ENCODE data around the gene GRPEL1.

Gene GRPEL1

GRCh38 chr4:7030856-7031255, 37.0 kb downstream of the GRPEL1 start:
- no peaks in the 10 kb centered on the region for H3K79me2 ChIP-seq (ENCODE audit: low read length)
- no peaks in the 10 kb centered on the region for H3K9me3 ChIP-seq (ENCODE audit: insufficient read depth, low read length)
- H3K4me2 ChIP-seq (ENCODE audit: low read length), result no peak overlapping the region
- TF ChIP-seq EZH2phosphoT487 (IDR thresholded peaks at IDR 0.05; ENCODE audit: low read depth) (no peak), CTCF (IDR thresholded peaks at IDR 0.05; ENCODE audit: low read depth, low read length) (no peak)
- no peaks in the 10 kb centered on the region for H4K20me1 ChIP-seq (ENCODE audit: insufficient read depth, low read length)
- H3K27me3 ChIP-seq (ENCODE audit: low read depth, low read length), result no peaks in the 10 kb centered on the region
- H3K36me3 ChIP-seq (replicated peaks; ENCODE audit: low read depth, low read length), result peaks cover 28% of the 10 kb centered on the region
- no peak overlapping the region for H2AFZ ChIP-seq (ENCODE audit: low read depth, low read length)
- H3K27ac ChIP-seq (ENCODE audit: low read length), result no peak overlapping the region
- no peaks in the 10 kb centered on the region for H3K4me1 ChIP-seq (ENCODE audit: low read length)
- H3K4me3 ChIP-seq (ENCODE audit: low read length), result no peak overlapping the region
- H3K9ac ChIP-seq (ENCODE audit: low read length), result no peak overlapping the region

- TF ChIP-seq CTCF (IDR thresholded peaks at IDR 0.05; ENCODE audit: low read depth, low read length), result no peak
- TF ChIP-seq EZH2phosphoT487 (IDR thresholded peaks at IDR 0.05; ENCODE audit: low read depth), result no peak
- H3K9me3 ChIP-seq (ENCODE audit: insufficient read depth, low read length), result no peaks in the 10 kb centered on the region
- no peaks in the 10 kb centered on the region for H3K79me2 ChIP-seq (ENCODE audit: low read length)
- no peak overlapping the region for H2AFZ ChIP-seq (ENCODE audit: low read depth, low read length)
- no peak overlapping the region for H3K27ac ChIP-seq (ENCODE audit: low read length)
- H3K36me3 ChIP-seq (replicated peaks; ENCODE audit: low read depth, low read length), result peaks cover 28% of the 10 kb centered on the region
- no peaks in the 10 kb centered on the region for H3K4me1 ChIP-seq (ENCODE audit: low read length)
- H3K27me3 ChIP-seq (ENCODE audit: low read depth, low read length), result no peaks in the 10 kb centered on the region
- no peaks in the 10 kb centered on the region for H4K20me1 ChIP-seq (ENCODE audit: insufficient read depth, low read length)
- no peak overlapping the region for H3K4me3 ChIP-seq (ENCODE audit: low read length)
- no peak overlapping the region for H3K4me2 ChIP-seq (ENCODE audit: low read length)
- no peak overlapping the region for H3K9ac ChIP-seq (ENCODE audit: low read length)
These were observed 37.9 kb downstream of the GRPEL1 start for GRCh38 chr4:7029921-7030320.

- Histone ChIP-seq H3K36me3 (replicated peaks; ENCODE audit: low read depth, low read length) (peaks cover 28% of the 10 kb centered on the region), H3K4me1 (ENCODE audit: low read length) (no peaks in the 10 kb centered on the region), H3K27ac (ENCODE audit: low read length) (no peak overlapping the region), H2AFZ (ENCODE audit: low read depth, low read length) (no peak overlapping the region), H3K4me2 (ENCODE audit: low read length) (no peak overlapping the region), H3K79me2 (ENCODE audit: low read length) (no peaks in the 10 kb centered on the region), H3K4me3 (ENCODE audit: low read length) (no peak overlapping the region), H4K20me1 (ENCODE audit: insufficient read depth, low read length) (no peaks in the 10 kb centered on the region), H3K27me3 (ENCODE audit: low read depth, low read length) (no peaks in the 10 kb centered on the region), H3K9ac (ENCODE audit: low read length) (no peak overlapping the region), H3K9me3 (ENCODE audit: insufficient read depth, low read length) (no peaks in the 10 kb centered on the region)
- TF ChIP-seq EZH2phosphoT487 (IDR thresholded peaks at IDR 0.05; ENCODE audit: low read depth) (no peak), CTCF (IDR thresholded peaks at IDR 0.05; ENCODE audit: low read depth, low read length) (no peak)
These were observed 38.7 kb downstream of the GRPEL1 start for GRCh38 chr4:7029212-7029611.

GRCh38 chr4:7027913-7028312, 40.0 kb downstream of the GRPEL1 start:
- Histone ChIP-seq H4K20me1 (ENCODE audit: insufficient read depth, low read length) (no peaks in the 10 kb centered on the region), H3K27ac (ENCODE audit: low read length) (no peak overlapping the region), H3K36me3 (replicated peaks; ENCODE audit: low read depth, low read length) (peaks cover 28% of the 10 kb centered on the region), H3K9ac (ENCODE audit: low read length) (no peak overlapping the region), H2AFZ (ENCODE audit: low read depth, low read length) (no peak overlapping the region), H3K9me3 (ENCODE audit: insufficient read depth, low read length) (no peaks in the 10 kb centered on the region), H3K4me2 (ENCODE audit: low read length) (no peak overlapping the region), H3K4me3 (ENCODE audit: low read length) (no peak overlapping the region), H3K4me1 (ENCODE audit: low read length) (no peaks in the 10 kb centered on the region), H3K27me3 (ENCODE audit: low read depth, low read length) (no peaks in the 10 kb centered on the region), H3K79me2 (ENCODE audit: low read length) (no peaks in the 10 kb centered on the region)
- TF ChIP-seq EZH2phosphoT487 (IDR thresholded peaks at IDR 0.05; ENCODE audit: low read depth), result no peak
- no peak for TF ChIP-seq CTCF (IDR thresholded peaks at IDR 0.05; ENCODE audit: low read depth, low read length)
